K562 (cell line): ENCODE measurements around the gene POLR1A.

Experiments
- EGR1 ChIP-seq: fragments of 450-650 bp; conservative IDR thresholded peaks from 2 replicates; pipeline ENCODE4 v1.6.1; 2017; ENCODE audit warnings: mild to moderate bottlenecking
- GABPA ChIP-seq: fragments of 200-800 bp; sonication (Bioruptor generic); conservative IDR thresholded peaks from 2 replicates; pipeline ENCODE4 v1.6.1; 2016; ENCODE audit warnings: low read depth, missing genetic modification characterization, missing compliant biosample characterization
- HCFC1 ChIP-seq: IDR thresholded peaks from 2 replicates; pipeline ENCODE4 v1.6.1; 2012; ENCODE audit warnings: low read depth, low read length, improper control_type of control experiment
- KLF1 ChIP-seq: fragments of 450-650 bp; IDR thresholded peaks from 2 replicates; pipeline ENCODE4 v1.6.1; 2016; ENCODE audit warnings: missing genetic modification characterization, missing compliant biosample characterization
- L3MBTL2 ChIP-seq: fragments of 450-650 bp; IDR thresholded peaks from 2 replicates; pipeline ENCODE4 v1.6.1; 2016; ENCODE audit warnings: mild to moderate bottlenecking, moderate library complexity
- MXI1 ChIP-seq: IDR thresholded peaks from 2 replicates; pipeline ENCODE4 v1.6.1; 2011; ENCODE audit warnings: low read depth, mild to moderate bottlenecking, improper control_type of control experiment, low read length
- ZNF707 ChIP-seq: fragments of 250-450 bp; sonication (Bioruptor Pico); conservative IDR thresholded peaks from 2 replicates; pipeline ENCODE4 v1.8.0; 2022; ENCODE audit warnings: inconsistent platforms, mild to moderate bottlenecking, moderate library complexity
- ZNF780A ChIP-seq: fragments of 250-450 bp; sonication (Bioruptor Pico); IDR thresholded peaks from 2 replicates; pipeline ENCODE4 v1.5.0; 2021; ENCODE audit warnings: mild to moderate bottlenecking
- ZZZ3 ChIP-seq: fragments of 450-650 bp; IDR thresholded peaks from 2 replicates; pipeline ENCODE4 v1.6.1; 2016; ENCODE audit warnings: antibody characterized with exemption, mild to moderate bottlenecking, moderate library complexity
- TF ChIP-seq, protein P1 (sequence below): sonication (generic); formaldehyde crosslinking; IDR thresholded peaks from 2 replicates; pipeline ENCODE4 v1.8.0; 2022; ENCODE audit warnings: missing genetic modification reagents, mild to moderate bottlenecking, borderline replicate concordance
- TF ChIP-seq, protein P2 (sequence below), 3 experiments: IDR thresholded peaks in 2 of 3; conservative IDR thresholded peaks in 1 of 3; 2 replicates each; pipeline ENCODE4 v1.5.1; 2011 to 2012; ENCODE audit warnings: low read length in 3 of 3, mild to moderate bottlenecking in 3 of 3, control low read depth in 2 of 3, improper control_type of control experiment in 1 of 3, inconsistent platforms in 1 of 3, low read depth in 1 of 3, mixed read lengths in 1 of 3, moderate library complexity in 1 of 3; ENCODE audit not compliant: insufficient read depth in 2 of 3

DNA sequence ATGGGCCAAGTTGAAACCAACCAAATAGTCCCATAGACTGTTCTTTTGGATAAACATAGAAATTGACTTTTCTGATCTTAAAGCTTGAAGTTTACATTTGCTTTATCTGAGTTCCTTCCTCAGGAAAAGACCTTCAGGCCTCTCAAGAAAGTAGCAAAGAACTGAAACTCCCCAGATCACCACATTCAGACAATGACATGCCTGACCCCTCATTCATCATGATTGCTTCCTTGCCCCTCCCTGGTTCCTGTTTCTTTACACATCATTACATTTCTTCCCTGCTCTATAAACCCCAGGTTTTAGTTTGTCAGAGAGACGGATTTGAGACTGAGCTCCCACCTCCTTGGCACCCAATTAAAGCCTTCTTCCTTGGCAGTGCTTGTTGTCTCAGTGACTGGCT, 133.3 kb downstream of the POLR1A start:
- TF ChIP-seq, protein P1, sequence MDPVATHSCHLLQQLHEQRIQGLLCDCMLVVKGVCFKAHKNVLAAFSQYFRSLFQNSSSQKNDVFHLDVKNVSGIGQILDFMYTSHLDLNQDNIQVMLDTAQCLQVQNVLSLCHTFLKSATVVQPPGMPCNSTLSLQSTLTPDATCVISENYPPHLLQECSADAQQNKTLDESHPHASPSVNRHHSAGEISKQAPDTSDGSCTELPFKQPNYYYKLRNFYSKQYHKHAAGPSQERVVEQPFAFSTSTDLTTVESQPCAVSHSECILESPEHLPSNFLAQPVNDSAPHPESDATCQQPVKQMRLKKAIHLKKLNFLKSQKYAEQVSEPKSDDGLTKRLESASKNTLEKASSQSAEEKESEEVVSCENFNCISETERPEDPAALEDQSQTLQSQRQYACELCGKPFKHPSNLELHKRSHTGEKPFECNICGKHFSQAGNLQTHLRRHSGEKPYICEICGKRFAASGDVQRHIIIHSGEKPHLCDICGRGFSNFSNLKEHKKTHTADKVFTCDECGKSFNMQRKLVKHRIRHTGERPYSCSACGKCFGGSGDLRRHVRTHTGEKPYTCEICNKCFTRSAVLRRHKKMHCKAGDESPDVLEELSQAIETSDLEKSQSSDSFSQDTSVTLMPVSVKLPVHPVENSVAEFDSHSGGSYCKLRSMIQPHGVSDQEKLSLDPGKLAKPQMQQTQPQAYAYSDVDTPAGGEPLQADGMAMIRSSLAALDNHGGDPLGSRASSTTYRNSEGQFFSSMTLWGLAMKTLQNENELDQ (CRISPR knock-in tag) = no peak
- TF ChIP-seq ZNF707 (CRISPR knock-in tag) (no peak), HCFC1 (no peak), L3MBTL2 (no peak), GABPA (tag) (no peak), ZNF780A (CRISPR knock-in tag) (no peak), MXI1 (no peak), ZZZ3 (no peak), EGR1 (no peak), KLF1 (tag) (no peak)
- TF ChIP-seq, protein P2, sequence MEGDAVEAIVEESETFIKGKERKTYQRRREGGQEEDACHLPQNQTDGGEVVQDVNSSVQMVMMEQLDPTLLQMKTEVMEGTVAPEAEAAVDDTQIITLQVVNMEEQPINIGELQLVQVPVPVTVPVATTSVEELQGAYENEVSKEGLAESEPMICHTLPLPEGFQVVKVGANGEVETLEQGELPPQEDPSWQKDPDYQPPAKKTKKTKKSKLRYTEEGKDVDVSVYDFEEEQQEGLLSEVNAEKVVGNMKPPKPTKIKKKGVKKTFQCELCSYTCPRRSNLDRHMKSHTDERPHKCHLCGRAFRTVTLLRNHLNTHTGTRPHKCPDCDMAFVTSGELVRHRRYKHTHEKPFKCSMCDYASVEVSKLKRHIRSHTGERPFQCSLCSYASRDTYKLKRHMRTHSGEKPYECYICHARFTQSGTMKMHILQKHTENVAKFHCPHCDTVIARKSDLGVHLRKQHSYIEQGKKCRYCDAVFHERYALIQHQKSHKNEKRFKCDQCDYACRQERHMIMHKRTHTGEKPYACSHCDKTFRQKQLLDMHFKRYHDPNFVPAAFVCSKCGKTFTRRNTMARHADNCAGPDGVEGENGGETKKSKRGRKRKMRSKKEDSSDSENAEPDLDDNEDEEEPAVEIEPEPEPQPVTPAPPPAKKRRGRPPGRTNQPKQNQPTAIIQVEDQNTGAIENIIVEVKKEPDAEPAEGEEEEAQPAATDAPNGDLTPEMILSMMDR (IDR thresholded peaks at IDR 0.05 in 2 of 3, conservative IDR thresholded peaks at IDR 0.05 in 1 of 3; ENCODE audit: insufficient read depth in 2 of 3, low read depth in 1 of 3, low read length in 3 of 3) = no peak
